HepG2 (cell line): ENCODE results near the gene UGGT1. TPM values are rescaled to one million over a fixed set of nuclear protein-coding genes. Genes with fewer than 3 reads are reported as not detected.

Experiments
- CAMTA2 ChIP-seq: sonication (generic); formaldehyde crosslinking; IDR thresholded peaks from 2 replicates; pipeline ENCODE4 v1.4.0; 2020; ENCODE audit warnings: mild to moderate bottlenecking, missing genetic modification reagents, borderline replicate concordance
- CREB3 ChIP-seq: sonication (generic); formaldehyde crosslinking; IDR thresholded peaks from 2 replicates; pipeline ENCODE4 v1.5.0; 2020; ENCODE audit warnings: missing genetic modification reagents
- NBN ChIP-seq: fragments of 450-650 bp; conservative IDR thresholded peaks from 2 replicates; pipeline ENCODE4 v1.6.1; 2017
- NCOA2 ChIP-seq: sonication (generic); formaldehyde crosslinking; IDR thresholded peaks from 2 replicates; pipeline ENCODE4 v1.8.0; 2022; ENCODE audit warnings: inconsistent platforms
- NFKB2 ChIP-seq: sonication (generic); formaldehyde crosslinking; IDR thresholded peaks from 2 replicates; pipeline ENCODE4 v1.4.0; 2020; ENCODE audit warnings: missing genetic modification reagents, borderline replicate concordance
- POLR2G ChIP-seq: fragments of 200-400 bp; formaldehyde crosslinking; IDR thresholded peaks from 2 replicates; pipeline ENCODE4 v1.6.1; 2018; ENCODE audit warnings: mild to moderate bottlenecking, low read depth, low read length, moderate library complexity
- RARG ChIP-seq: sonication (generic); formaldehyde crosslinking; IDR thresholded peaks from 2 replicates; pipeline ENCODE4 v1.4.0; 2020; ENCODE audit warnings: low read depth, mild to moderate bottlenecking, missing genetic modification reagents
- RXRA ChIP-seq: sonication (generic); formaldehyde crosslinking; IDR thresholded peaks from 2 replicates; pipeline ENCODE4 v1.5.1; 2020; ENCODE audit warnings: missing genetic modification reagents
- SAP130 ChIP-seq: IDR thresholded peaks from 2 replicates; pipeline ENCODE4 v1.6.1; 2016; ENCODE audit warnings: low read depth
- SP5 ChIP-seq: IDR thresholded peaks from 2 replicates; pipeline ENCODE4 v1.6.1; 2016; ENCODE audit warnings: low read depth, borderline replicate concordance
- TMF1 ChIP-seq: sonication (generic); formaldehyde crosslinking; IDR thresholded peaks from 2 replicates; pipeline ENCODE4 v1.8.1; 2022; ENCODE audit warnings: low read depth, missing genetic modification reagents
- TSC22D2 ChIP-seq: sonication (generic); formaldehyde crosslinking; IDR thresholded peaks from 2 replicates; pipeline ENCODE4 v1.5.1; 2020; ENCODE audit warnings: missing genetic modification reagents, mild to moderate bottlenecking, borderline replicate concordance
- ZHX2 ChIP-seq, 2 experiments: sonication (generic) in 1 of 2; formaldehyde crosslinking in 1 of 2; IDR thresholded peaks; 2 replicates each; pipeline versions ENCODE4 v1.6.1 to v1.9.0; 2014 to 2022; ENCODE audit warnings: antibody characterized with exemption in 1 of 2, borderline replicate concordance in 1 of 2, inconsistent platforms in 1 of 2, low read depth in 1 of 2, missing genetic modification reagents in 1 of 2
- ZNF124 ChIP-seq: sonication (generic); formaldehyde crosslinking; IDR thresholded peaks from 2 replicates; pipeline ENCODE4 v1.4.0; 2020; ENCODE audit warnings: missing genetic modification reagents
- ZNF597 ChIP-seq: sonication (generic); formaldehyde crosslinking; IDR thresholded peaks from 2 replicates; pipeline ENCODE4 v1.5.0; 2020; ENCODE audit warnings: missing genetic modification reagents
- ZNF691 ChIP-seq: sonication (generic); formaldehyde crosslinking; IDR thresholded peaks from 2 replicates; pipeline ENCODE4 v1.4.0; 2020; ENCODE audit warnings: missing genetic modification reagents, low read depth, mild to moderate bottlenecking, borderline replicate concordance
- ZNF773 ChIP-seq: sonication (generic); formaldehyde crosslinking; IDR thresholded peaks from 2 replicates; pipeline ENCODE4 v1.4.0; 2020; ENCODE audit warnings: missing genetic modification reagents, borderline replicate concordance
- ZNF878 ChIP-seq: sonication (generic); formaldehyde crosslinking; IDR thresholded peaks from 2 replicates; pipeline ENCODE4 v1.8.1; 2023; ENCODE audit warnings: mild to moderate bottlenecking, missing genetic modification reagents, moderate library complexity
- polyA plus RNA-seq, 8 experiments: library from polyadenylated mRNA; depleted of rRNA in 3 of 8; stranded (reverse) in 7 of 8; unstranded in 1 of 8; fragments of >200 nt; fragmentation: Illumina TruSeq in 4 of 8; extraction: Trizol in 4 of 8; gene quantifications; 2 replicates each; pipeline versions ENCODE4 v1.2.1 to v1.2.3, GENCODE V29; 2011 to 2016; ENCODE audit warnings: low read depth in 4 of 8, missing spikeins in 1 of 8, mixed read lengths in 1 of 8; ENCODE audit not compliant: insufficient read depth in 1 of 8
- total RNA-seq, 5 experiments: library from RNA; depleted of rRNA; stranded (reverse); fragments of >200 nt; fragmentation: Illumina TruSeq; extraction: Trizol; gene quantifications; 2 replicates each; pipeline ENCODE4 v1.2.3, GENCODE V29; 2016; ENCODE audit warnings: low read depth in 1 of 5
- TF ChIP-seq, protein P1 (sequence below): sonication (generic); formaldehyde crosslinking; IDR thresholded peaks from 2 replicates; pipeline ENCODE4 v1.4.0; 2020; ENCODE audit warnings: missing genetic modification reagents, borderline replicate concordance
- TF ChIP-seq, protein P2 (sequence below): sonication (generic); formaldehyde crosslinking; IDR thresholded peaks from 2 replicates; pipeline ENCODE4 v1.4.0; 2020; ENCODE audit warnings: mild to moderate bottlenecking, missing genetic modification reagents

UGGT1 gene
- total and polyA plus RNA-seq, 2 of the 13 experiments (the other 11 are each of a cell fraction or from before 2014, with no cell fraction given), result 35.8 to 83.2 TPM

DNA sequence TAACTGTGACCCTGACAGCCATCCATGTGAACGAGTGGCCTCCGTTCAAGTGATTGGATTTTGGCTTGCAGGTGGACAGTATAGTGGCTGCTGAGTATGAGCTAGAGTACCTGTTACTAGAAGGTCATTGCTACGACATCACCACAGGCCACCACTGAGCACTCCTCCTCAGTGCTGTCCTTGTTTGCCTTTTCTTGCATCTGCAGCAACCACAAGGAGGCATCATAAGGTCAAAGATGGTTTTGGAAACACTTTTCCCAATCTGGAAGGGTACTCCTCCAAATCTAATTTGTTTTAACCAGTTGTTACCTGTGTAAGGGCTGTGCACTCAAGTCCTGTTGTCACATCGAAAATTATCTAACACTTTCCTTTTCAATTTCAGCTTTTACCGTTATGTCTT is 81.2 kb downstream of the UGGT1 start (continued):
- TF ChIP-seq ZNF124 (CRISPR knock-in tag), result no peak
- TF ChIP-seq, protein P1, sequence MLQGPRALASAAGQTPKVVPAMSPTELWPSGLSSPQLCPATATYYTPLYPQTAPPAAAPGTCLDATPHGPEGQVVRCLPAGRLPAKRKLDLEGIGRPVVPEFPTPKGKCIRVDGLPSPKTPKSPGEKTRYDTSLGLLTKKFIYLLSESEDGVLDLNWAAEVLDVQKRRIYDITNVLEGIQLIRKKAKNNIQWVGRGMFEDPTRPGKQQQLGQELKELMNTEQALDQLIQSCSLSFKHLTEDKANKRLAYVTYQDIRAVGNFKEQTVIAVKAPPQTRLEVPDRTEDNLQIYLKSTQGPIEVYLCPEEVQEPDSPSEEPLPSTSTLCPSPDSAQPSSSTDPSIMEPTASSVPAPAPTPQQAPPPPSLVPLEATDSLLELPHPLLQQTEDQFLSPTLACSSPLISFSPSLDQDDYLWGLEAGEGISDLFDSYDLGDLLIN (CRISPR knock-in tag), result no peak
- TF ChIP-seq TMF1 (CRISPR knock-in tag), result no peak
- no peak for TF ChIP-seq CAMTA2 (CRISPR knock-in tag)
- no peak for TF ChIP-seq POLR2G
- no peak for TF ChIP-seq SP5 (CRISPR knock-in tag)
- no peak for TF ChIP-seq TSC22D2 (CRISPR knock-in tag)
- TF ChIP-seq CREB3 (CRISPR knock-in tag), result no peak
- TF ChIP-seq, protein P2, sequence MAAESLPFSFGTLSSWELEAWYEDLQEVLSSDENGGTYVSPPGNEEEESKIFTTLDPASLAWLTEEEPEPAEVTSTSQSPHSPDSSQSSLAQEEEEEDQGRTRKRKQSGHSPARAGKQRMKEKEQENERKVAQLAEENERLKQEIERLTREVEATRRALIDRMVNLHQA (CRISPR knock-in tag), result no peak
- TF ChIP-seq ZNF773 (CRISPR knock-in tag), result no peak
- no peak for TF ChIP-seq ZHX2 (IDR thresholded peaks at IDR 0.05; ENCODE audit: low read depth)
- no peak for TF ChIP-seq ZHX2 (CRISPR knock-in tag; IDR thresholded peaks at IDR 0.05; ENCODE audit: borderline replicate concordance)
- TF ChIP-seq NCOA2, result 0 out of 2 replicates have a peak, but pooled peaks have one; percentile 23
- no peak for TF ChIP-seq NFKB2 (CRISPR knock-in tag)
- no peak for TF ChIP-seq NBN
- no peak for TF ChIP-seq ZNF691 (CRISPR knock-in tag)
- TF ChIP-seq ZNF597 (CRISPR knock-in tag), result no peak
- TF ChIP-seq RXRA, result peak; percentile 41; the same call in 1 of the 2 replicates
- 0 out of 2 replicates have a peak, but pooled peaks have one; percentile 21 for TF ChIP-seq SAP130 (CRISPR knock-in tag)
- TF ChIP-seq RARG, result no peak
- no peak for TF ChIP-seq ZNF878 (CRISPR knock-in tag)
